ENCODE data around the gene HIKESHI.

HIKESHI gene

GRCh38 chr11:86302092-86302793 is at the start of gene HIKESHI:
HIKESHI (plus strand) TSS chr11:86302240; CDS start chr11:86302449, 209 bp downstream.
- no peak for TF ChIP-seq Cebpa-rat (IDR thresholded peaks at IDR 0.05)
- peaks cover 16% of the 10 kb centered on the region for H3K4me1 ChIP-seq
- peak within 1 kb of the TSS; percentile 88 for H3K9ac ChIP-seq
- H4K20me1 ChIP-seq: no peaks in the 10 kb centered on the region
- peak within 1 kb of the TSS; percentile 87 for H3K27ac ChIP-seq
- H3K4me2 ChIP-seq: peak within 1 kb of the TSS; percentile 89
- peaks cover 8% of the 10 kb centered on the region for H3K9me3 ChIP-seq
- H3K4me3 ChIP-seq: peak within 1 kb of the TSS; percentile 84
- no peaks in the 10 kb centered on the region for H3K27me3 ChIP-seq
- H3K36me3 ChIP-seq: peaks cover 24% of the 10 kb centered on the region

- peaks cover 16% of the 10 kb centered on the region; the same call in 1 of the 2 replicates for H4K20me1 ChIP-seq
- no peaks in the 10 kb centered on the region for H3K9me3 ChIP-seq
- H3K36me3 ChIP-seq: peaks cover 70% of the 10 kb centered on the region
- H3K9ac ChIP-seq: no peak overlapping the region
- no peak overlapping the region for H3K4me2 ChIP-seq
- no peaks in the 10 kb centered on the region for H3K27me3 ChIP-seq
- no peak overlapping the region for H3K27ac ChIP-seq
- no peak overlapping the region for H3K4me3 ChIP-seq
- no peak for TF ChIP-seq Cebpa-rat (IDR thresholded peaks at IDR 0.05)
- H3K4me1 ChIP-seq: no peaks in the 10 kb centered on the region
Observed at GRCh38 chr11:86255896-86256295, 46.1 kb upstream of the HIKESHI start.

- Histone ChIP-seq H3K4me3 (no peak overlapping the region), H3K4me1 (no peaks in the 10 kb centered on the region), H3K9me3 (no peaks in the 10 kb centered on the region), H3K9ac (no peak overlapping the region), H4K20me1 (peaks cover 16% of the 10 kb centered on the region; the same call in 1 of the 2 replicates), H3K27ac (no peak overlapping the region), H3K36me3 (peaks cover 71% of the 10 kb centered on the region), H3K4me2 (no peak overlapping the region), H3K27me3 (no peaks in the 10 kb centered on the region)
- no peak for TF ChIP-seq Cebpa-rat (IDR thresholded peaks at IDR 0.05)
Observed at GRCh38 chr11:86256608-86257007, 45.4 kb upstream of the HIKESHI start.

- Histone ChIP-seq H3K9me3 (no peaks in the 10 kb centered on the region), H3K4me1 (no peaks in the 10 kb centered on the region), H3K27ac (no peak overlapping the region), H4K20me1 (peaks cover 14% of the 10 kb centered on the region; the same call in 1 of the 2 replicates), H3K4me2 (no peak overlapping the region), H3K27me3 (no peaks in the 10 kb centered on the region), H3K4me3 (no peak overlapping the region), H3K9ac (no peak overlapping the region), H3K36me3 (peaks cover 76% of the 10 kb centered on the region)
- no peak for TF ChIP-seq Cebpa-rat (IDR thresholded peaks at IDR 0.05)
Observed at GRCh38 chr11:86257446-86257845, 44.6 kb upstream of the HIKESHI start.

- Histone ChIP-seq H3K36me3 (peaks cover 86% of the 10 kb centered on the region), H3K27ac (no peak overlapping the region), H3K4me3 (no peak overlapping the region)
Observed at GRCh38 chr11:86259730-86260129, 42.3 kb upstream of the HIKESHI start.

GRCh38 chr11:86261328-86261727 is 40.7 kb upstream of the HIKESHI start:
- H3K27me3 ChIP-seq: no peaks in the 10 kb centered on the region
- H3K36me3 ChIP-seq: peaks cover 82% of the 10 kb centered on the region
- no peak overlapping the region for H3K9ac ChIP-seq
- TF ChIP-seq Cebpa-rat (IDR thresholded peaks at IDR 0.05): no peak
- H3K27ac ChIP-seq: no peak overlapping the region
- no peaks in the 10 kb centered on the region for H4K20me1 ChIP-seq
- no peak overlapping the region for H3K4me3 ChIP-seq
- no peak overlapping the region for H3K4me2 ChIP-seq
- H3K4me1 ChIP-seq: no peaks in the 10 kb centered on the region
- no peaks in the 10 kb centered on the region for H3K9me3 ChIP-seq

More at GRCh38 chr11:86259730-86260129, 42.3 kb upstream of the HIKESHI start:
- H3K4me2 ChIP-seq: no peak overlapping the region
- no peaks in the 10 kb centered on the region for H3K9me3 ChIP-seq
- no peak for TF ChIP-seq Cebpa-rat (IDR thresholded peaks at IDR 0.05)
- no peak overlapping the region for H3K9ac ChIP-seq
- no peaks in the 10 kb centered on the region for H3K4me1 ChIP-seq
- H4K20me1 ChIP-seq: no peaks in the 10 kb centered on the region
- no peaks in the 10 kb centered on the region for H3K27me3 ChIP-seq

GRCh38 chr11:86262387-86262786 is 39.7 kb upstream of the HIKESHI start:
- H3K36me3 ChIP-seq: peaks cover 72% of the 10 kb centered on the region
- H3K4me1 ChIP-seq: no peaks in the 10 kb centered on the region
- H3K9ac ChIP-seq: no peak overlapping the region
- no peak overlapping the region for H3K27ac ChIP-seq
- H3K9me3 ChIP-seq: no peaks in the 10 kb centered on the region
- no peak overlapping the region for H3K4me2 ChIP-seq
- TF ChIP-seq Cebpa-rat (IDR thresholded peaks at IDR 0.05): no peak
- H3K4me3 ChIP-seq: no peak overlapping the region
- no peaks in the 10 kb centered on the region for H3K27me3 ChIP-seq
- no peaks in the 10 kb centered on the region for H4K20me1 ChIP-seq

- Histone ChIP-seq H3K9me3 (0 out of 2 replicates have a peak, but pooled peaks cover 2% of the 10 kb centered on the region), H3K4me1 (no peaks in the 10 kb centered on the region), H3K27ac (no peak overlapping the region), H4K20me1 (no peaks in the 10 kb centered on the region), H3K36me3 (peaks cover 63% of the 10 kb centered on the region), H3K4me2 (no peak overlapping the region), H3K4me3 (no peak overlapping the region), H3K27me3 (no peaks in the 10 kb centered on the region), H3K9ac (no peak overlapping the region)
- TF ChIP-seq Cebpa-rat (IDR thresholded peaks at IDR 0.05): no peak
Observed at GRCh38 chr11:86264649-86265048, 37.4 kb upstream of the HIKESHI start.

GRCh38 chr11:86265194-86265593 is 36.8 kb upstream of the HIKESHI start:
- Histone ChIP-seq H3K4me1 (no peaks in the 10 kb centered on the region), H3K27ac (no peak overlapping the region), H4K20me1 (no peaks in the 10 kb centered on the region), H3K4me3 (no peak overlapping the region), H3K9ac (no peak overlapping the region), H3K36me3 (peaks cover 62% of the 10 kb centered on the region), H3K9me3 (0 out of 2 replicates have a peak, but pooled peaks cover 6% of the 10 kb centered on the region), H3K4me2 (no peak overlapping the region), H3K27me3 (no peaks in the 10 kb centered on the region)
- TF ChIP-seq Cebpa-rat (IDR thresholded peaks at IDR 0.05): no peak

- no peak overlapping the region for H3K4me2 ChIP-seq
- no peak overlapping the region for H3K4me3 ChIP-seq
- no peaks in the 10 kb centered on the region for H3K27me3 ChIP-seq
- H4K20me1 ChIP-seq: no peaks in the 10 kb centered on the region; the same call in 1 of the 2 replicates
- peaks cover 47% of the 10 kb centered on the region for H3K36me3 ChIP-seq
- H3K4me1 ChIP-seq: no peaks in the 10 kb centered on the region
- 0 out of 2 replicates have a peak, but pooled peaks cover 6% of the 10 kb centered on the region for H3K9me3 ChIP-seq
- no peak overlapping the region for H3K9ac ChIP-seq
- TF ChIP-seq Cebpa-rat (IDR thresholded peaks at IDR 0.05): no peak
- no peak overlapping the region for H3K27ac ChIP-seq
Observed at GRCh38 chr11:86269645-86270044, 32.4 kb upstream of the HIKESHI start.

All from BLaER1 (cell line).